DND-41 (cell line): ENCODE results near the gene GCDH.

Experiments used
- ATAC-seq: fragments of 200-7000 bp; cut with Tn5 transposase; 3 replicates; pipeline ENCODE4 v1.9.1; 2021; ENCODE audit warnings: low read depth; ENCODE audit not compliant: insufficient read depth
- DNase-seq: peaks from one replicate; pipeline ENCODE4 v3.0.0-alpha.2; 2020
- H2AFZ ChIP-seq: 2 replicates; pipeline ENCODE4 v1.6.0; 2012; ENCODE audit warnings: low read depth, low read length
- H3K27ac ChIP-seq: 2 replicates; pipeline ENCODE4 v1.5.1; 2012; ENCODE audit warnings: low read length, inconsistent platforms
- H3K27me3 ChIP-seq: fragments of 200-600 bp; sonication (generic); 2 replicates; pipeline ENCODE4 v1.6.0; 2012; ENCODE audit warnings: low read length, mild to moderate bottlenecking, inconsistent platforms; ENCODE audit not compliant: insufficient read depth, poor library complexity
- H3K36me3 ChIP-seq: 2 replicates; pipeline ENCODE4 v1.5.1; 2012; ENCODE audit warnings: low read length, inconsistent platforms; ENCODE audit not compliant: insufficient read depth
- H3K4me1 ChIP-seq: 2 replicates; pipeline ENCODE4 v1.5.1; 2012; ENCODE audit warnings: mild to moderate bottlenecking, low read length; ENCODE audit not compliant: insufficient read depth
- H3K4me2 ChIP-seq: 2 replicates; pipeline ENCODE4 v1.6.0; 2012; ENCODE audit warnings: mild to moderate bottlenecking, moderate library complexity, low read length, inconsistent platforms; ENCODE audit not compliant: insufficient read depth
- H3K4me3 ChIP-seq, 2 experiments: fragments of 200-600 bp in 1 of 2; shearing (Covaris generic) in 1 of 2; 2 replicates each; pipeline ENCODE4 v1.5.1; 2012 to 2016; ENCODE audit warnings: inconsistent platforms in 2 of 2, low read length in 2 of 2, mild to moderate bottlenecking in 2 of 2, low read depth in 1 of 2, moderate library complexity in 1 of 2
- H3K79me2 ChIP-seq: 2 replicates; pipeline ENCODE4 v1.6.0; 2012; ENCODE audit warnings: low read length, inconsistent platforms; ENCODE audit not compliant: insufficient read depth
- H3K9ac ChIP-seq: 2 replicates; pipeline ENCODE4 v1.6.0; 2012; ENCODE audit warnings: low read depth, mild to moderate bottlenecking, inconsistent platforms, low read length, moderate library complexity
- H3K9me3 ChIP-seq: 2 replicates; pipeline ENCODE4 v1.5.1; 2012; ENCODE audit warnings: low read length, moderate library complexity, mild to moderate bottlenecking, inconsistent platforms; ENCODE audit not compliant: insufficient read depth, severe bottlenecking
- H4K20me1 ChIP-seq: 2 replicates; pipeline ENCODE4 v1.6.0; 2012; ENCODE audit warnings: low read length; ENCODE audit not compliant: insufficient read depth
- CTCF ChIP-seq: IDR thresholded peaks from 2 replicates; pipeline ENCODE4 v1.5.1; 2012; ENCODE audit warnings: borderline replicate concordance, low read length, moderate library complexity, mild to moderate bottlenecking; ENCODE audit not compliant: poor library complexity, severe bottlenecking; ENCODE audit errors: extremely low read depth
- EZH2 ChIP-seq: IDR thresholded peaks from 3 replicates; pipeline ENCODE4 v1.6.1; 2012; ENCODE audit warnings: borderline replicate concordance, low read depth, mild to moderate bottlenecking, moderate library complexity, low read length, inconsistent platforms; ENCODE audit not compliant: severe bottlenecking

GCDH gene

GRCh38 chr19:12890787-12891552 is at the start of gene GCDH:
TSS of gene GCDH (plus strand) at chr19:12891160. CDS start at chr19:12891305, 145 bp downstream.
- Histone ChIP-seq H3K4me1 (peaks cover 32% of the 10 kb centered on the region), H4K20me1 (peaks cover 16% of the 10 kb centered on the region), H3K36me3 (peaks cover 32% of the 10 kb centered on the region), H3K27me3 (no peaks in the 10 kb centered on the region), H3K9ac (peak within 1 kb of the TSS; percentile 63), H3K4me2 (peak within 1 kb of the TSS; percentile 99), H3K27ac (peak within 1 kb of the TSS; percentile 78), H3K4me3 (peak within 1 kb of the TSS; percentile 70 to 97; a peak in 3 of 4 replicates), H3K9me3 (no peaks in the 10 kb centered on the region), H2AFZ (peak within 1 kb of the TSS; percentile 86), H3K79me2 (peaks cover 30% of the 10 kb centered on the region)
- DNase-seq (peak; percentile 99), ATAC-seq (peak; percentile 95)
- peak; percentile 23 for TF ChIP-seq CTCF
- no peak for TF ChIP-seq EZH2

- DNase-seq (no peak), ATAC-seq (no peak)
- Histone ChIP-seq H3K27me3 (no peaks in the 10 kb centered on the region), H4K20me1 (peaks cover 30% of the 10 kb centered on the region), H3K79me2 (peaks cover 39% of the 10 kb centered on the region), H3K4me3 (no peak overlapping the region), H3K36me3 (peaks cover 12% of the 10 kb centered on the region), H3K9ac (no peak overlapping the region), H3K4me1 (peaks cover 33% of the 10 kb centered on the region), H3K9me3 (no peaks in the 10 kb centered on the region), H3K4me2 (no peak overlapping the region), H3K27ac (no peak overlapping the region), H2AFZ (no peak overlapping the region)
- TF ChIP-seq EZH2 (no peak), CTCF (no peak)
Observed at GRCh38 chr19:12842511-12842910, 48.4 kb upstream of the GCDH start.

GRCh38 chr19:12843328-12843727 is 47.6 kb upstream of the GCDH start:
- Histone ChIP-seq H3K4me3 (no peak overlapping the region), H4K20me1 (peaks cover 33% of the 10 kb centered on the region), H3K4me2 (no peak overlapping the region), H3K27me3 (no peaks in the 10 kb centered on the region), H3K9ac (no peak overlapping the region), H3K36me3 (peaks cover 18% of the 10 kb centered on the region), H3K9me3 (no peaks in the 10 kb centered on the region), H3K79me2 (peaks cover 39% of the 10 kb centered on the region), H2AFZ (no peak overlapping the region), H3K27ac (no peak overlapping the region), H3K4me1 (peaks cover 31% of the 10 kb centered on the region)
- no peak for ATAC-seq
- DNase-seq: no peak
- TF ChIP-seq CTCF (no peak), EZH2 (no peak)
